GM18517 (cell line): ENCODE measurements around the gene ERH.

Source experiments
- ATAC-seq: cut with Tn5 transposase; IDR thresholded peaks from one replicate; pipeline ENCODE4 v1.9.1; 2021; ENCODE audit warnings: mild to moderate bottlenecking, moderate library complexity; ENCODE audit not compliant: unreplicated experiment

Gene ERH

GRCh38 chr14:69357544-69358200 lies 40.4 kb downstream of the ERH start:
- ATAC-seq = no peak

- ATAC-seq = no peak
Observed at GRCh38 chr14:69356903-69357543, 41.1 kb downstream of the ERH start.

GRCh38 chr14:69355607-69356281 lies 42.4 kb downstream of the ERH start:
- no peak for ATAC-seq

- ATAC-seq = no peak
Observed at GRCh38 chr14:69355154-69355597, 42.9 kb downstream of the ERH start.

- peak; percentile 88 for ATAC-seq
Observed at GRCh38 chr14:69354383-69355153, 43.5 kb downstream of the ERH start.

GRCh38 chr14:69353168-69353567 lies 44.9 kb downstream of the ERH start:
- ATAC-seq = no peak

GRCh38 chr14:69351911-69352310 lies 46.2 kb downstream of the ERH start:
- ATAC-seq = no peak

GRCh38 chr14:69351385-69351784 lies 46.7 kb downstream of the ERH start:
- ATAC-seq = no peak

GRCh38 chr14:69350892-69351291 lies 47.2 kb downstream of the ERH start:
- no peak for ATAC-seq

GRCh38 chr14:69349091-69349777 lies 48.9 kb downstream of the ERH start:
- ATAC-seq = no peak

GRCh38 chr14:69346710-69347109 lies 51.4 kb downstream of the ERH start:
- no peak for ATAC-seq

GRCh38 chr14:69345402-69345801 lies 52.7 kb downstream of the ERH start:
- ATAC-seq = no peak

- no peak for ATAC-seq
Observed at GRCh38 chr14:69344171-69344570, 53.9 kb downstream of the ERH start.

- no peak for ATAC-seq
Observed at GRCh38 chr14:69342928-69343525, 55.1 kb downstream of the ERH start.

- ATAC-seq = no peak
Observed at GRCh38 chr14:69339426-69339825, 58.7 kb downstream of the ERH start.

- no peak for ATAC-seq
Observed at GRCh38 chr14:69337984-69338383, 60.1 kb downstream of the ERH start.

GRCh38 chr14:69335371-69335771 lies 62.7 kb downstream of the ERH start:
- ATAC-seq = no peak

GRCh38 chr14:69334576-69334975 lies 63.5 kb downstream of the ERH start:
- no peak for ATAC-seq

- no peak for ATAC-seq
Observed at GRCh38 chr14:69333791-69334337, 64.2 kb downstream of the ERH start.

- ATAC-seq = no peak
Observed at GRCh38 chr14:69332782-69333395, 65.2 kb downstream of the ERH start.
